SIG-M5 (cell line): ENCODE measurements around the gene C1orf21.

Source experiments
- DNase-seq: peaks from one replicate; lab custom pipeline; 2025; lab: John Stamatoyannopoulos, UW

The C1orf21 gene

DNA sequence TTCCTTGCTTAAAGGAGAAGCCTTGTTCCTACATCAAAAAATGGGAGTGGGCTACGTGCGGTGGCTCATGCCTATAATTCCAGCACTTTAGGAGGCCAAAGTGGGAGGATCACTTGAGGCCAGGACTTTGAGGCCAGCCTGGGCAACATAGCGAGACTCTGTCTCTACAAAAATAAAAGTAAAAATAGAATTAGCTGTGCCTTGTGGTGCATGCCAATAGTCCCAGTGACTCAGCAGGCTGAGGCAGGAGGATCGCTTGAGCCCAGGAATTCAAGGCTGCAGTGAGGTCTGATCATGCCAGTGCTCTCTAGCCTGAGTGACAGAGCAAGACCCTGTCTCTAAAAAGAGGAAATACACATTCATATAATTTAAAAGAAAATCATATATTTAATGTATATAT, 127.1 kb downstream of the C1orf21 start:
- no peak for DNase-seq

GRCh38 chr1:184514447-184514846, 127.6 kb downstream of the C1orf21 start:
- DNase-seq: no peak

- DNase-seq: no peak
These were observed 130.3 kb downstream of the C1orf21 start for GRCh38 chr1:184517130-184517529.

DNA sequence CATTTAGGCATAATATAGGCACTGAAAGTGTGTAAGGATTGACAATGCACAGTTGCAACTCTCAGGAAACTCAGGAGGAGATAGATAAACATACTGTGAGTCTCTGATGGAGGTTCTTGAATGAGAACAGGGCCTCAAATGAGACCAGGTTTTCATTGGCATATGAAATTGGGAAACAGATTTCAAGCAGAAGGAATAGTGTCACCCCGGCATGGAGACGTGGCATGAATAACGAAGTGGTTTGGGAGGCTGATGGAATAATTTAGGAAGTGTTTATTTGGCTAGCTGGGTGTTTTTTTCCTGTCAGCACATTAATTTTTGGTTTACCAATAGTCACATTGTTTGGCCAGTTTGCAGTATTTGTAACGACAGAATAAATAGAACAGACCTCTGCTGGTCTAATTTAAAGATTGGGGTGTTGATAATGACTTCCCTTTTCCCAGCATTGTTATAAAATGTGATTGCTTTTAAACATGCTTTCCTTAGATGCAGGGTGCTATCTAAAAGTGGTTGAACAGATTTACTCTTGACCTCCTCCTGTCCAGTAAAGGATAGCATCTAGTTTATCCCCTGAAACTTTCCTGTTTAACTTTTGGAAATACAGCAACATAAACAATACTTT, 132.0 kb downstream of the C1orf21 start:
- no peak for DNase-seq

DNA sequence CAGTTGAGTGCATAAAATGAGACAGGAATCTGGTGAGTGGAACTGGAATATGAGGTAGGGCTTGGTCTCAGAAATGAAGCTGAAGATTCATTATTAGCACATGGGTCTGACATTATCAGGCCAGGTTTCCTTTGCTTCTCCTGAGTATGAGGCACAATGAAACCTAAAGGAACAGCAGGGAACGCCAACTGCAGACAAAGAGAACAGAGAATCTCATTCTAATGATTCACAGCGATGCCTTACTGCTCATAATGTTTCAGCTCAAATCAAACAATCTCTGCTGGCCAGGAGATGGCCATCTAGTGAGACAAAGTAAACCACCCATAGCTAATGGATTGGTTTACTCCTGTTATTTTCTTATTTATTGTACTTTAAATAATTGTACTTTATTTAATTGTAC, 133.5 kb downstream of the C1orf21 start:
- DNase-seq: no peak

DNA sequence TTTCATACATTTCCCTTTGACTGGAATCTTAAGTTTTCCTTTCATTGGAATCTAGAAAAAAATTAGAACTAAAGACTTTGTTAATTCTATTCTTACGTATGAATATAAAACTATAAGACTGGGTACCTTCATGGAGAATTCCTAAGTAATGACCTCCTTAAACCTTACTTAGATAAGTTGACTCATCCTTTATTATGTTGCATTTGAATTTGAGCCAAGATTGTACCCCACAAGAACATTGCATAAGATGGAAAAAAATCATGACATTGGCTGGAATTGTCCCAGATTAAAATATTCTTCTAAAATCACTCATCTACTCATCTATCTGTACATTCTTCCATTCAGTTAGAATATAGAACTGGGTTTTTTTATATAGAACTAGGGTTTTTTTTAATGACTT, 137.4 kb downstream of the C1orf21 start:
- DNase-seq: no peak

DNA sequence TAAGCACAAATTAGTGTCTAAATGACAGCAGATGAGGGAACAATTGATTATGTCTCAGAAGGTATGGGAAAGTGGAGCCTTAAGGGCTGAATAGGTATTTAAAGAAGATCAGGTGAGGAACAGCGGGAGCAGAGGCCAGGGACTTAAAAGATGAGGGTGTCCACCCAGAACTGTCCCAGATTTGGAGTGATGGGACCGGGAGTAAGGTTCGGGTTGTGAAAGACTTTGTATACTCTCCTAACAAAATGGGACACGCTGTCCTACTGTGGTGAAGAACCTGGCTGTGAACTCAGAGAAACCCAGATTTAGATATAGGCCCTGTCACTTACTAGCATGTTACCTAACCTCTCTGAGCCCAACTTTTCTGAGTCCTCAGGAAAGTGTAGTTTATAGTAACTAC, 140.6 kb downstream of the C1orf21 start:
- no peak for DNase-seq

DNA sequence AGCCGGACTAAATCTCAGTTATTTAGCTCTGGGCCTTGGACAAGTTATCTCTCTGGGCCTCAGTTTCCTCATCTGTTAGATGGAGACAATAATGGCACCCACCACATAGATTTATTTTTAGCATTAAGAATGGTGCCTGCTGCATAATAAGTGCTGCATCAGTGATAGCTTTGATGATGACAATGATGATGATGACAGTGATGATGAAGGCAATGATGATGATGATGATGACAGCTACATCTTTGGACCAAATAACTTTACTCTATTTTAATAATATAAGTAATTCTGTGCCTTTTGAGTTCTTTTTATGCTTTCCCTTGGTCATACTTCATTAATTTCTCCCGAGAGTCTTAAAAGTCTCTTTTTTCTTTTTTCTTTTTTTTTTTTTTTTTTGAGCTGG, 143.4 kb downstream of the C1orf21 start:
- no peak for DNase-seq

DNA sequence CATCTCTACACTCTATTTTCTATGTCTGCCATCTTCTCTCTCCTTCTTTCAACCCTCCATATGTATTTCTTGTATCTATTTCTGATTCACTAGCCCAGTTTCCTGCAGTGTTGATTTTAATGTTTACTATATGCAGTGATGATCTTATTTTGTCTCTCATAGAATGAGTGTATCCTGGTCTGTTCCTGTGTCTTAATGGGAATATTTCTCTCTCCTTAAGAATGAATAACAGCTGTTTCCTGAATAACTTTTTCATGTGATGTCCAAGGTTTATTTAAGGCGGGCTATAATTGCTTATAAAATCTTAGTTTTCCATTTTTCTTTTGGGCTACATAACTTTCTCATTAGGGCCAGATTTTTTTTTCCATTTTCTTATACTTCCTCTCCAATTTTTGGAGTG, 144.5 kb downstream of the C1orf21 start:
- no peak for DNase-seq

GRCh38 chr1:184532199-184532598, 145.4 kb downstream of the C1orf21 start:
- DNase-seq: no peak

GRCh38 chr1:184533049-184533448, 146.2 kb downstream of the C1orf21 start:
- DNase-seq: peak; percentile 26

DNA sequence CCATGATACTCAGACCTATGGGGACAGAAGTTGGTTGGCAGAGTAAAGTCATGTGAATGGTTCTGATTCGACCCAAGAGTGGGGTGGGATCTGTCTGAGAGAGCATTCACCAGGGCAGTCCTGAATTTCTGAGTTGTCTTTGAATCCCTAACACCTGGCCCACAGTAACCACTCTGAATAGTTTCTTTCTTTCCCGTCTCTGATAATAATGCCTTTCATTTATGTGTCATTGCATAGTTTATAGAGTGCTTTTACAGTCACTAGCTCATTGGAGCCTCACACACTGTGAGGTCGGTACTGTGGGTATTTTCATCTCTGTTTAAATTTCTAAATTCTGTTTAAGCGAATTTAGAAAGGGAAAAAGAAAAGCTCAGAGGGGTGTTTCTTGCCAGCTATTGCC, 147.1 kb downstream of the C1orf21 start:
- DNase-seq: no peak

- DNase-seq: no peak
These were observed 147.9 kb downstream of the C1orf21 start for GRCh38 chr1:184534690-184535089.

DNA sequence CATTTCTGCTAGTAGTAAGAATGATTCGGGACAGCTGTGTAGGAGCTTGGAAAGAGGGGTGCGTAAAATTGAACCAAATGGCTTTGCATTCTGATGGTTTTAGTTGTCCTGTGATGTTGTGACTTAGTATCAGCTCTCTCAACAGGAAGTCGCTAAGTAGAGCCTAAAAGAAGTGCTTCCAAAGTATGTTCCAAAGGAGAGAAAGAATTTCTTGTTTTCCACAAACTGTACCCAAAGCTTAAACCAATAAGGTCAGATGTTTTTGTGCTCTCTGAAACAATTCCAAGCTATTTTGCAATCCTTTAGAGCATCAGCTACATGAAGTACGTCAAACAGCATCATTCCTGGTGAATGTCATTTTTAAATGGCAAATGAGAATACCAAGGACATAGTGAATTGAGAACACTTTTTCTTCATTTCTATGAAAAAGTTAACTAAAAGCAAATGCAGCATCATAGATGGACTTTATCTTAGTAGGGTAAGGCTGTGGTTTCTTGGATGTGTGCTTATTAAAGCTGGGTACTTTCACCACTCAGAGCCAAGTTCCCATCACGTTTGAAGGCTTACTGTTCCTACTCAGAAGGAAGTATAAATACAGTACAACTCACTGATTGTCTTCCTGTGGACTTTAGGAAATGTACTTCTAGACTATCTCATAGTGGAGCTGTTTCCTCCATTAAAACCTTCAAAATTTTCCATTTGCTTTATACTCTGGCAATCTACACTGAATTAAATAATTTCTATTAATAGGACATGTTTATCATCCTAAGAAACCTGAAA, 148.6 kb downstream of the C1orf21 start:
- DNase-seq: no peak

DNA sequence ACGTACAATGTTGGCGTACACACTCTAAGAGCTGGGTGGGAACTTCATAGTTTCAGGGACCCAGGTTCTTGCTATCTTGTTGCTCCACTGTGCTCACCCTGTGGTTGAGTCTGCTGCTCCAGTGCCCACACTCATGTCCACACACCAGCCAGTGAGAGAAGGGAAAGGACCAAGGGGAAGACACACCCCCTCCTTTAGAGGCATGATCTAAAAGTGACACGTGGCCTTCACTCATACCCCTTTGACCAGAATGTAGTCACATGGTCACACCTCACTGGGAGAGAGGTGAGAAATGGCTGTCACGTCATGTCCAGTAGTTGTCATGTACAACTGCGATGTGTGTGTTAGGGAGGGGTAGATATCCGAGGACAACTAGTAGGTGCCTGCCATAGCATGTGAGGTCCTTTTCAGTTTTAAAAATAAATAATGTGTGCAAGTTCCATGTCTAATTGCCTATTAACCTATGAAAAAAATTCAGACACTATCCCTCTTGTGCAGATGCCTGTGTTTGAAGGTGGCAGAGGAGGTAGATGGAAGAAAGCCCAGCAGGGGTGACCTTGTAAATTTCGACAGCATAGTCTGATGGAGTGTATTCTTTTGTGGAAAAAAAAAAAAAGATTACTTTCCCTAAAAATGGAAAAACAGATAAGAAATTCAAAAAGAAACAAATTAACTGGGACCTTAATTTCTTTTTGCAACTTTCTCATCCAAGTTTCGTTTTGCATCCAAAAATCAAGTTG, 149.6 kb downstream of the C1orf21 start:
- no peak for DNase-seq

- DNase-seq: no peak
These were observed 152.8 kb downstream of the C1orf21 start for GRCh38 chr1:184539580-184539979.

- DNase-seq: no peak
These were observed 154.8 kb downstream of the C1orf21 start for GRCh38 chr1:184541537-184542152.

GRCh38 chr1:184542291-184542690, 155.5 kb downstream of the C1orf21 start:
- no peak for DNase-seq

- DNase-seq: no peak
These were observed 158.8 kb downstream of the C1orf21 start for GRCh38 chr1:184545601-184546000.

DNA sequence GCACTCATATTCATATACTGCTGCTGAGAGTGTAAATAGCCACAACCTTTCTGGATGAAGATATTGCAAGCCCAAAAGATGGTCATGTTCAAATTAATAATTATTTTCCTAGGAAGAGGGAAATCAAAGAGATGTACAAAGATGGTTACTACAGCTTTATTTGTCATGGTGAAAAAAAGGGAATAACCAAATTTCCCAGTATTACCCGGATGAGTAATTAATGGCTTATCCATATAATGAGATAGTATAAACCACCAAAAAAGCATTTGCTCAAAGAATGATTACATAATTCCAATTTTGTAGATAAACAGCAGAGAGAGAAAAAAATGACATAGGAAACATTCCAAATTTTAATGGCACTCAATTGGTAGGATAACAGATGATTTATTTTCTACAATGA, 165.6 kb downstream of the C1orf21 start:
- no peak for DNase-seq

DNA sequence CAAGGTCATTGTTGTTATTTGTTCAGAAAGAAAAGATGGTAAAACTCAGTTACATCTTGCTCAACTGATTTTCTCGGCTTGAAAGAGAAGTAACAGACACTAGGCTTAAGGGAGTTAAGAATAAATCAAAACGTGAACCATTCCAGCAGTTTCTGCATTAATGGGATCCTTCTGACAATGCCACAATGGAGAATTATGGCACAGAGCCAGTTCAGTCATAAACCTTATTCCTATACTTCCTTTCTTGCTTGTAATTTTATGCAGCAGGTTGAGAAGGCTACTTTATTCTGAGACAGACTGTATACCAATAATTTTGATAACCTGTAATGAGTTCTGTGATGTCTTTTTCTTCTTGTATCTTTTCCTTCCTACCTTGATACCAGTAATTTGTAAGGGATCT, 167.0 kb downstream of the C1orf21 start:
- DNase-seq: no peak
